NCI-H748 (cell line): ENCODE measurements around the gene SLC9C1.

Source experiments
- DNase-seq: peaks from one replicate; lab custom pipeline; 2025; ENCODE audit not compliant: unreplicated experiment; lab: John Stamatoyannopoulos, UW

SLC9C1 gene

GRCh38 chr3:112115806-112116383, 178.1 kb downstream of the SLC9C1 start:
- DNase-seq = no peak

- DNase-seq = no peak
Measured at GRCh38 chr3:112115161-112115739, 178.8 kb downstream of the SLC9C1 start.

GRCh38 chr3:112114576-112115160, 179.3 kb downstream of the SLC9C1 start:
- DNase-seq = no peak

GRCh38 chr3:112111785-112112402, 182.1 kb downstream of the SLC9C1 start:
- peak; percentile 69 for DNase-seq

GRCh38 chr3:112109322-112109721, 184.7 kb downstream of the SLC9C1 start:
- peak; percentile 85 for DNase-seq

GRCh38 chr3:112104774-112105173, 189.2 kb downstream of the SLC9C1 start:
- no peak for DNase-seq

GRCh38 chr3:112101916-112102315, 192.1 kb downstream of the SLC9C1 start:
- DNase-seq = no peak

- DNase-seq = peak; percentile 62
Measured at GRCh38 chr3:112097378-112097777, 196.6 kb downstream of the SLC9C1 start.

GRCh38 chr3:112096176-112096575, 197.8 kb downstream of the SLC9C1 start:
- DNase-seq = no peak

GRCh38 chr3:112095731-112096130, 198.3 kb downstream of the SLC9C1 start:
- no peak for DNase-seq

GRCh38 chr3:112093180-112093522, 200.9 kb downstream of the SLC9C1 start:
- no peak for DNase-seq

- DNase-seq = no peak
Measured at GRCh38 chr3:112092496-112093179, 201.4 kb downstream of the SLC9C1 start.

- peak; percentile 28 for DNase-seq
Measured at GRCh38 chr3:112090887-112091586, 203.0 kb downstream of the SLC9C1 start.
